HG03442 (cell line): ENCODE data around the gene AKAP17A.
"Not testable (repeated sequence)": the region's sequence is repeated elsewhere in the genome, so short reads cannot be mapped to it uniquely, and the experiment has no call there.

Experiments used
- ATAC-seq: cut with Tn5 transposase; IDR thresholded peaks from one replicate; pipeline ENCODE4 v1.9.1; 2021; ENCODE audit warnings: mild to moderate bottlenecking, moderate library complexity; ENCODE audit not compliant: unreplicated experiment

Gene AKAP17A

GRCh38 chrX:1601768-1602085, 10.3 kb downstream of the AKAP17A start:
- no peak for ATAC-seq

- ATAC-seq = no peak
Measured at GRCh38 chrX:1602299-1602698, 10.9 kb downstream of the AKAP17A start.

DNA sequence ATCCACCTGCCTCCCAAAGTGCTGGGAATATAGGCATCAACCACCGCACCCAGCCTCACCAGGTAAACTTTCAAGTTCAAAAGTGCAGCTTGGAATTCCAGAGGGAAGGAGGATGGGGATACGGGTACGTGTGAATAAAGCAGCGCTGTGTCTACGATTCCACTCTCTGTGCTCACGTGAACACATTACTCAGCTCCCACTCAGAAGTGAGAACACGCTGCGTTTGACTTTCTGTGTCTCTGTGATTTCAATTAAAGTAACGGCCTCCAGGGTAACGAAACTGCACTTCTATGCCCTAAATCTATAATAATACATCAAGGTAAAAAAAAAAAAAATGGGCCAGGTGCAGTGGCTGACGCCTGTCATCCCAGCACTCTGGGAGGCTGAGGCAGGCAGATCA, 15.1 kb downstream of the AKAP17A start:
- ATAC-seq = no peak

GRCh38 chrX:1609311-1609710, 17.9 kb downstream of the AKAP17A start:
- ATAC-seq = no peak

GRCh38 chrX:1609762-1610161, 18.4 kb downstream of the AKAP17A start:
- ATAC-seq = no peak

- ATAC-seq = no peak
Measured at GRCh38 chrX:1610166-1610565, 18.8 kb downstream of the AKAP17A start.

- no peak for ATAC-seq
Measured at GRCh38 chrX:1610736-1611135, 19.3 kb downstream of the AKAP17A start.

DNA sequence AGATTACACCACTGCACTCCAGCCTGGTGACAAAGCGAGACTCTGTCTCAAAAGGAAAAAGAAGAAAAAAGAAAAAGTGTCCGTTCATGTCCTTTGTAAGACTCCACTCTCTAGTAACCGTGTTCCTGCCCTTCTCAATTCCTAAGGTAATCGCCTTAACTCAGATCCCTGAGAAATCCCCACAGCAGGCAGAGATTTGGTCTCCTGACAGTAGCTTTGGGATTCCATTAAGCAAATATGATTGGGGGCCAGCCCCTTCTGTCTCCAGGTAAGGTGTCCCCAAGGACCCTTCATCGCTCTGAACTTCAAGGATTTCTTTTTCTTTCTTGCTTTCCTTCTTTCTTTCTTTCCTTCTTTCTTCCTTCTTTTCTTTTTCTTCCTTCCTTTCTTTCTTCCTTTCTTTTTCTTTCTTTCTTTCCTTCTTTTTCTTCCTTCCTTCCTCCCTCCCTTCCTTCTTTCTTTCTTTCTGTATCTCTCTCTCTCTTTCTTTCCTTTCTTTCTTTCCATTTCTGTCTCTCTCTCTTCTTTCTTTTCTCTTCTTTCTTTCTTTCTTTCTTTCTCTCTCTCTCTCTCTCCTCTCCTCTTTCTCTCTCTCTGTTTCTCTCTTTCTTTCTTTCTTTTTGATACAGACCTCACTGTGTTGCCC, 21.4 kb downstream of the AKAP17A start:
- ATAC-seq = no peak

DNA sequence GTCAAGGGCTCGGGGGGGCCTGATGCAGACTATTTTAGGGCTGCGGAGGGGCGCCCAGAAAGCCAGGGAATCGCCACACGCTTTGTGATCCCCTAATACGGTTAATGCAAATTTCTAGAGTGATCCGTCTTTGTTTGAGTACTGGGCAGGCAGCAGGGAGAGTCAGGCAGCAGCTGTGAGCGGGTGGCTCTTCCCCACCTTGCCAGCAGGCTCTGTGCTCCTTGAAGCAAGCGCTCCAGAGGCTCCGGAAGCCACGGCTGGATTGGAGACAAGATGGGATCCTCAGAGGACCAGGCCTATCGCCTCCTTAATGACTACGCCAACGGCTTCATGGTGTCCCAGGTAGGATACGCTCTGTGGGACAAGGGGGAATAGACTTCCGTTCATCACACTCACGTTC, 23.5 kb downstream of the AKAP17A start, which contains the start of gene ASMT:
ASMT (plus strand) TSS at position 133 of the 400 bp plus-strand sequence; CDS start at position 274, 141 bp downstream.
- no peak for ATAC-seq

- no peak for ATAC-seq
Measured at GRCh38 chrX:1618689-1619088, 27.3 kb downstream of the AKAP17A start.

DNA sequence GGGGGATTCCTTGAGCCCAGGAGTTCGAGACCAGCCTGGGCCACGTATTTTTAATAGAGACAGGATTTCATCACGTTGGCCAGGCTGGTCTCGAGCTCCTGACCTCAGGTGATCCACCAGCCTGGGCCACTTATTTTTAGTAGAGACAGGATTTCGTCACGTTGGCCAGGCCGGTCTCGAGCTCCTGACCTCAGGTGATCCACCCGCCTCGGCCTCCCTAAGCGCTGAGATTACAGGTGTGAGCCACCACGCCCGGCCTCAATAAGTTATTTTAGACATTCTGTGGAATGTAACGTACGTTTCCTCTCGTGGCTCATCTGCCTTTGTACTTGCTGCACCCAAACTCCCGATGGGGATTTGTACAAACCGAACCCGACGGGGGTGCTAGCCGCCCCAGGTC, 32.3 kb downstream of the AKAP17A start:
- ATAC-seq = no peak

GRCh38 chrX:1624158-1624860, 32.9 kb downstream of the AKAP17A start:
- not testable (repeated sequence) for ATAC-seq

- not testable (repeated sequence) for ATAC-seq
Measured at GRCh38 chrX:1624861-1625215, 33.4 kb downstream of the AKAP17A start.

DNA sequence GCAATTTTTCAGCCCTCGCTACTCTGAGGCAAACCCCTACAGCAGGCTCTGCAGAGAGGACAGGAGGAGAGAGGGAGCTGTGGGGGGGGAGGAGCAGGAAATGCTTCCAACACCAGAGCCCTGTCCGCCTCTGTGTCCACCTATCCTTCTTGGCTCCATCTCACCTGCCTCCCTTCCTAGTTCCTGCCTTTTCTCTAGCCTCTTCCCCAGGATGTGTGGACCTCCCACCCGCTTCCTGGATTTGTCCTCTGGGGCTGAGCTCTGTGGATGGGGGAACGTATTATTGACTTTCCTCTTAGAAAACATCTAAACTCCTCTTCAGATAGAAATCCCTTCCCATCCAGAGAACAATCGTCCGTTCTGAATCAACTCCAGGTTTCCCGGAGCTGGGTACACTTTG, 37.8 kb downstream of the AKAP17A start:
- no peak for ATAC-seq

DNA sequence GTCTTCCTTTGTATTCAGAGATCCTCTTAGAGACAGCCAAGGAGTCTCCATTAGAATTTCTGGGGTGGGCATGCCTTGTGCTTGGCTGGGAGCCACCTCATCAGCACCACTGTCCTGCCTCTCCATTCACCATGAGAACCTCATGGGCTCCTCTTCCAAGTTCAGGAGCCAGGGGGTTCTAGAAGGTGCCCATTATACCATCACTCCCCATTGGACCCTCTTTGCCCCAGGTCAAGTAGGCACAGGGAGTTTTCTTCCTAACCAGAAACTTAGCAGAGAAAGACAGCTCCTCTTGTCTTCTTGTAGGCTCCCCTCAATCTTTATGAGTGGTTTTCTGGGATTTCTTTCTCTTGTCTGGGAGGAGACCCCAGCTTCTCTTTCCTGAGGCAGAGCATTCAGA, 54.6 kb downstream of the AKAP17A start:
- no peak for ATAC-seq

DNA sequence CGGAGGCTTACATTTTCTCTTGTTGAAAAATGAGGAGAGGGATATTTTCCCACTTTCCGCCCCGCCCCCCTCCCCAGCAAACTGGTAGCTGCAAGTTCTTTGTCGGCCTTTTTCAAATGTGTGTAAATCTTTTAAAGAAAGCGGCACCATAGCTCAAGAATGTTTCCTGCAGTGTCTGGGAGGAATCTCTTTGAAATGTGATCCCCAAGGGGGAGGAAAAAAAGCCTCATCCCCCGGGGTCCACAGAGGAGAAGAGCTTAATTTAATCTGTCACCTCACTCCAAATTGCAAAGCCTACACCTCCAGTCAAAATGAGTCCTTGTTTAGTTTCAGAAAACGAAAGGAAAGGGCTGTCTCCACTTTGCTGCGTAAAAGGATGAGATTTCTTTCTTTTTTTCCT, 58.2 kb downstream of the AKAP17A start:
- ATAC-seq = no peak
